ENCODE data around the gene PRSS57.

The PRSS57 gene

GRCh38 chr19:694481-695351 is 536 bp downstream of the PRSS57 start:
- no peak for DNase-seq (ENCODE audit: low spot score)

GRCh38 chr19:690203-690602 is 5.0 kb downstream of the PRSS57 start:
- no peak for DNase-seq (ENCODE audit: low spot score)

- no peak for DNase-seq (ENCODE audit: low spot score)
Observed at GRCh38 chr19:688992-689391, 6.3 kb downstream of the PRSS57 start.

GRCh38 chr19:688214-688613 is 7.0 kb downstream of the PRSS57 start:
- no peak for DNase-seq (ENCODE audit: low spot score)

GRCh38 chr19:687569-688166 is 7.6 kb downstream of the PRSS57 start:
- DNase-seq (ENCODE audit: low spot score), result no peak

GRCh38 chr19:686589-687297 is 8.5 kb downstream of the PRSS57 start:
- DNase-seq (ENCODE audit: low spot score), result no peak

- no peak for DNase-seq (ENCODE audit: low spot score)
Observed at GRCh38 chr19:685454-685931, 9.8 kb downstream of the PRSS57 start.

GRCh38 chr19:682678-683320 is 12.5 kb downstream of the PRSS57 start:
- DNase-seq (ENCODE audit: low spot score), result no peak

GRCh38 chr19:681029-682019 is 13.9 kb downstream of the PRSS57 start:
- no peak for DNase-seq (ENCODE audit: low spot score)

- DNase-seq (ENCODE audit: low spot score), result peak; percentile 96
Observed at GRCh38 chr19:680287-681028, 14.8 kb downstream of the PRSS57 start.

GRCh38 chr19:679418-680286 is 15.6 kb downstream of the PRSS57 start:
- DNase-seq (ENCODE audit: low spot score), result no peak

- no peak for DNase-seq (ENCODE audit: low spot score)
Observed at GRCh38 chr19:678791-679388, 16.4 kb downstream of the PRSS57 start.

GRCh38 chr19:677601-678436 is 17.4 kb downstream of the PRSS57 start:
- no peak for DNase-seq (ENCODE audit: low spot score)

GRCh38 chr19:677201-677600 is 18.1 kb downstream of the PRSS57 start:
- DNase-seq (ENCODE audit: low spot score), result no peak

- no peak for DNase-seq (ENCODE audit: low spot score)
Observed at GRCh38 chr19:676339-677105, 18.7 kb downstream of the PRSS57 start, which contains the start of gene FSTL3. FSTL3 (plus strand) TSS chr19:676392; CDS start chr19:676424, 32 bp downstream.

GRCh38 chr19:676007-676338 is 19.3 kb downstream of the PRSS57 start:
- DNase-seq (ENCODE audit: low spot score), result no peak
